ENCODE data around the gene MAPT. TPM values are rescaled to one million over a fixed set of nuclear protein-coding genes. Genes with fewer than 3 reads are reported as not detected.

The MAPT gene
- total RNA-seq, 3 donors from 2014 or later (not counting 1 experiment from before 2014, with no cell fraction given) = 0.14 to 1.3 (median 0.58) TPM

DNA sequence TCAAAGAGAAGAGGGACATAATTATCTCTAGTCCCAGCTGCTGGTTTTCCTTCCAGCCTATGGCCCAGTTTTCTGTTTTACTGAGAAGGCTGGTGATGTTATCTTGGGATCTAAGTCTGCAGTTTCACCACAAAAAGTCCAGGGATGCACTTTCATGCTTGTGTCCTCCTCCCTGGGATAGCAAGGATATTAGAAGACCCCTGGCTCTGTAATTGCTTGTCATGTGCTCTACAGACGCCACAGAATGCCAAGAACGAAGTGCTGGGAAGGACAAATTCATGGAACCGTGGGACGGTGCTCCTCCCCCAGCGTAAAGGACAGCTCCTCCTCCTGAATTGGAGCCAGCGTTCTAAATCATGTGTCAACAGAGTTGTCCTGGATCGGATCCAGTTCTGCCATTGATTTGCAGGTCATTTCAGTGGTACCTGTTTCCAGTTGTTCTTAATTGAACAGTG lies 8.6 kb downstream of the MAPT start:
- 70% methylated on average over 7 of the region's 7 CpGs for WGBS (ENCODE audit: insufficient coverage)
- H3K4me3 Mint-ChIP-seq = no peak overlapping the region
- no peak overlapping the region for H3K27ac ChIP-seq (ENCODE audit: low read length)
- H3K9me3 ChIP-seq (ENCODE audit: control insufficient read depth, insufficient read depth, low read length) = no peaks in the 10 kb centered on the region
- H3K4me1 ChIP-seq (ENCODE audit: control insufficient read depth, insufficient read depth, low read length) = no peaks in the 10 kb centered on the region
- no peaks in the 10 kb centered on the region for H3K36me3 Mint-ChIP-seq
- peaks cover 13% of the 10 kb centered on the region for H3K27me3 ChIP-seq (ENCODE audit: control insufficient read depth, insufficient read depth, low read length)
- H3K4me3 ChIP-seq (ENCODE audit: low read length) = no peak overlapping the region
- ATAC-seq (no peak), DNase-seq (no peak)
- peaks cover 0 to 6% of the 10 kb centered on the region in 2 donors for H3K4me1 Mint-ChIP-seq
- no peaks in the 10 kb centered on the region for H3K36me3 ChIP-seq (ENCODE audit: control insufficient read depth, insufficient read depth, low read length)
- H3K27ac Mint-ChIP-seq = no peak overlapping the region
- no peaks in the 10 kb centered on the region for H3K9me3 Mint-ChIP-seq
- H3K27me3 Mint-ChIP-seq (ENCODE audit: low read depth in 2 of 2) = peaks cover 32 to 43% of the 10 kb centered on the region in 2 donors
- TF ChIP-seq CTCF (IDR thresholded peaks at IDR 0.05) = no peak
- intact Hi-C loops (cut with micrococcal nuclease) = no loop called here

DNA sequence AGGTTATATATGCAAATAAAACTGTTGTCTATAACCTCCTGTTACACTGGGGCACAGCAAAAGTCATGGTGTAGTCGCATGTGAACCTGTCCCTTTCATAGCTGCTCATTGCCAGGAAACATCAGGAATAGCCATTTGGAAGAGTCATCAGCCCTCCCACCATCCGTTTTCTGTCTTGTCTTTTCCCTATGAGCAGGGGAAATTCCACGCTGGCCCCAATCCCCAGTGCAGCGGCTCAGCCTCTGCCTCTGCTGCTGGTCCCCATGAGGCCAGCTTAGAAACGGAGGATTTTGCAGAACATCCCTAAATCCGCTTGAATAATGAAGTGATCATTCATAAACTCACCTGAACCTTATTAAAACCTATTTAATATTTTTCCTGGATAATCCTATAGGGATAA lies 10.5 kb downstream of the MAPT start:
- no peaks in the 10 kb centered on the region for H3K36me3 Mint-ChIP-seq
- Histone ChIP-seq H3K9me3 (ENCODE audit: control insufficient read depth, insufficient read depth, low read length) (no peaks in the 10 kb centered on the region), H3K27ac (ENCODE audit: low read length) (no peak overlapping the region), H3K36me3 (ENCODE audit: control insufficient read depth, insufficient read depth, low read length) (no peaks in the 10 kb centered on the region), H3K27me3 (ENCODE audit: control insufficient read depth, insufficient read depth, low read length) (peaks cover 2% of the 10 kb centered on the region), H3K4me1 (ENCODE audit: control insufficient read depth, insufficient read depth, low read length) (no peaks in the 10 kb centered on the region), H3K4me3 (ENCODE audit: low read length) (no peak overlapping the region)
- DNase-seq (no peak), ATAC-seq (no peak)
- TF ChIP-seq CTCF (IDR thresholded peaks at IDR 0.05) = no peak
- intact Hi-C loops (cut with micrococcal nuclease) = no loop called here
- peaks cover 0 to 6% of the 10 kb centered on the region in 2 donors for H3K4me1 Mint-ChIP-seq
- no peaks in the 10 kb centered on the region for H3K9me3 Mint-ChIP-seq
- peaks cover 17 to 31% of the 10 kb centered on the region in 2 donors for H3K27me3 Mint-ChIP-seq (ENCODE audit: low read depth in 2 of 2)
- H3K4me3 Mint-ChIP-seq = no peak overlapping the region
- WGBS (ENCODE audit: insufficient coverage) = 83% methylated on average over 6 of the region's 6 CpGs
- H3K27ac Mint-ChIP-seq = no peak overlapping the region

- no peaks in the 10 kb centered on the region for H3K36me3 Mint-ChIP-seq
- no peaks in the 10 kb centered on the region for H3K9me3 Mint-ChIP-seq
- H3K27me3 Mint-ChIP-seq (ENCODE audit: low read depth in 2 of 2) = peaks cover 17 to 25% of the 10 kb centered on the region in 2 donors
- H3K27me3 ChIP-seq (ENCODE audit: control insufficient read depth, insufficient read depth, low read length) = no peaks in the 10 kb centered on the region
- no peak for TF ChIP-seq CTCF (IDR thresholded peaks at IDR 0.05)
- intact Hi-C loops (cut with micrococcal nuclease) = no loop called here
- H3K4me1 ChIP-seq (ENCODE audit: control insufficient read depth, insufficient read depth, low read length) = no peaks in the 10 kb centered on the region
- H3K27ac Mint-ChIP-seq = no peak overlapping the region
- H3K4me3 Mint-ChIP-seq = no peak overlapping the region
- ATAC-seq (no peak), DNase-seq (no peak)
- H3K27ac ChIP-seq (ENCODE audit: low read length) = no peak overlapping the region
- peaks cover 0 to 6% of the 10 kb centered on the region in 2 donors for H3K4me1 Mint-ChIP-seq
- no peaks in the 10 kb centered on the region for H3K36me3 ChIP-seq (ENCODE audit: control insufficient read depth, insufficient read depth, low read length)
- no peak overlapping the region for H3K4me3 ChIP-seq (ENCODE audit: low read length)
- 59% methylated on average over 4 of the region's 4 CpGs for WGBS (ENCODE audit: insufficient coverage)
- no peaks in the 10 kb centered on the region for H3K9me3 ChIP-seq (ENCODE audit: control insufficient read depth, insufficient read depth, low read length)
Observed at GRCh38 chr17:45905814-45906213, 11.5 kb downstream of the MAPT start.

- intact Hi-C loops (cut with micrococcal nuclease) = no loop called here
- peaks cover 0 to 6% of the 10 kb centered on the region in 2 donors for H3K4me1 Mint-ChIP-seq
- no peak overlapping the region for H3K4me3 ChIP-seq (ENCODE audit: low read length)
Observed at GRCh38 chr17:45906237-45906636, 11.9 kb downstream of the MAPT start.

More at GRCh38 chr17:45906237-45906636, 11.9 kb downstream of the MAPT start:
- Mint-ChIP-seq H3K36me3 (no peaks in the 10 kb centered on the region), H3K27ac (no peak overlapping the region), H3K9me3 (no peaks in the 10 kb centered on the region), H3K4me3 (no peak overlapping the region), H3K27me3 (ENCODE audit: low read depth in 2 of 2) (peaks cover 14 to 25% of the 10 kb centered on the region in 2 donors)
- ATAC-seq (no peak), DNase-seq (no peak)
- 86% methylated on average over 8 of the region's 8 CpGs for WGBS (ENCODE audit: insufficient coverage)
- no peaks in the 10 kb centered on the region for H3K9me3 ChIP-seq (ENCODE audit: control insufficient read depth, insufficient read depth, low read length)
- H3K36me3 ChIP-seq (ENCODE audit: control insufficient read depth, insufficient read depth, low read length) = no peaks in the 10 kb centered on the region
- H3K27me3 ChIP-seq (ENCODE audit: control insufficient read depth, insufficient read depth, low read length) = no peaks in the 10 kb centered on the region
- no peak for TF ChIP-seq CTCF (IDR thresholded peaks at IDR 0.05)
- no peak overlapping the region for H3K27ac ChIP-seq (ENCODE audit: low read length)
- H3K4me1 ChIP-seq (ENCODE audit: control insufficient read depth, insufficient read depth, low read length) = no peaks in the 10 kb centered on the region

Measured in natural killer cell (primary cell).